DOHH2 (cell line): ENCODE measurements around the gene PYGM.

ENCODE experiments used
- EZH2phosphoT487 ChIP-seq: fragments of 200-600 bp; sonication (generic); IDR thresholded peaks from 2 replicates; pipeline ENCODE4 v1.6.1; 2017; ENCODE audit warnings: borderline replicate concordance, mild to moderate bottlenecking, antibody characterized with exemption, low read length, moderate library complexity, mixed read lengths
- TF ChIP-seq, protein P1 (sequence below): fragments of 200-600 bp; sonication (generic); IDR thresholded peaks from one replicate; pipeline ENCODE4 v1.5.1; 2014; ENCODE audit warnings: antibody characterized with exemption, mild to moderate bottlenecking, low read depth, low read length; ENCODE audit not compliant: poor library complexity, severe bottlenecking

DNA sequence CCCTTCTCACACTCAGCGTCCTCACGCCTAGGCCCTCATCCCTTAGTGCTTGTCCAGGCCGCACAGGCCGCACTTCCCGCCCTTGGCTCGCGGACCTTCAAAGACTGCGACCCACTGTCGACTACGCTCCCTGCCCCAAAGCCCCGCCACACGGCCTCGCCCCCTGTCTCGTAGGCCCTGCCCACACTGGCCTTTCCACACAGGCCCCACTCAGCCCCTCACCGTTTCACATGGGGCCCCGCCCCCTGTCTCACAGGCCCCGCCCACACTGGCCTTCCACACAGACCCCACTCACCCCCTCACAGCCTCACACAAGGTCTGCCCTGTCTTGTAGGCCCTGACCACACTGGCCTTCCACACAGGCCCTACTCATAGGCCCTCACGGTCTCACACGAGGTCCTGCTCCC lies 47.8 kb downstream of the PYGM start:
- TF ChIP-seq, protein P1, sequence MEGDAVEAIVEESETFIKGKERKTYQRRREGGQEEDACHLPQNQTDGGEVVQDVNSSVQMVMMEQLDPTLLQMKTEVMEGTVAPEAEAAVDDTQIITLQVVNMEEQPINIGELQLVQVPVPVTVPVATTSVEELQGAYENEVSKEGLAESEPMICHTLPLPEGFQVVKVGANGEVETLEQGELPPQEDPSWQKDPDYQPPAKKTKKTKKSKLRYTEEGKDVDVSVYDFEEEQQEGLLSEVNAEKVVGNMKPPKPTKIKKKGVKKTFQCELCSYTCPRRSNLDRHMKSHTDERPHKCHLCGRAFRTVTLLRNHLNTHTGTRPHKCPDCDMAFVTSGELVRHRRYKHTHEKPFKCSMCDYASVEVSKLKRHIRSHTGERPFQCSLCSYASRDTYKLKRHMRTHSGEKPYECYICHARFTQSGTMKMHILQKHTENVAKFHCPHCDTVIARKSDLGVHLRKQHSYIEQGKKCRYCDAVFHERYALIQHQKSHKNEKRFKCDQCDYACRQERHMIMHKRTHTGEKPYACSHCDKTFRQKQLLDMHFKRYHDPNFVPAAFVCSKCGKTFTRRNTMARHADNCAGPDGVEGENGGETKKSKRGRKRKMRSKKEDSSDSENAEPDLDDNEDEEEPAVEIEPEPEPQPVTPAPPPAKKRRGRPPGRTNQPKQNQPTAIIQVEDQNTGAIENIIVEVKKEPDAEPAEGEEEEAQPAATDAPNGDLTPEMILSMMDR: no peak
- TF ChIP-seq EZH2phosphoT487: no peak
